Activated CD4-positive, alpha-beta T cell treated with anti-CD3 and anti-CD28 coated beads, Interleukin-10, Interleukin-2, amounts not matched to agents 100 ng/mL and 50 ng/mL, durations not matched to agents 16 hours and 8 hours (primary cell): ENCODE measurements around the gene PAPOLA.
A peak's percentile ranks its signal among the peaks of the same experiment; 100 is the strongest.
"Not testable (repeated sequence)": the region's sequence is repeated elsewhere in the genome, so short reads cannot be mapped to it uniquely, and the experiment has no call there.

Experiments
- DNase-seq: peaks from one replicate; pipeline ENCODE4 v3.0.0-alpha.2; 2020

The PAPOLA gene

GRCh38 chr14:96503306-96503679, 1.1 kb downstream of the PAPOLA start:
- no peak for DNase-seq

GRCh38 chr14:96504353-96504752, 2.2 kb downstream of the PAPOLA start:
- DNase-seq: not testable (repeated sequence)

- no peak for DNase-seq
These were observed 5.5 kb downstream of the PAPOLA start for GRCh38 chr14:96507723-96508122.

- DNase-seq: no peak
These were observed 6.7 kb downstream of the PAPOLA start for GRCh38 chr14:96508900-96509299.

GRCh38 chr14:96509457-96510090, 7.4 kb downstream of the PAPOLA start:
- no peak for DNase-seq

GRCh38 chr14:96511146-96511545, 9.0 kb downstream of the PAPOLA start:
- DNase-seq: no peak

GRCh38 chr14:96511667-96512066, 9.5 kb downstream of the PAPOLA start:
- DNase-seq: no peak

GRCh38 chr14:96512122-96512521, 9.9 kb downstream of the PAPOLA start:
- no peak for DNase-seq

GRCh38 chr14:96512602-96513397, 10.6 kb downstream of the PAPOLA start:
- no peak for DNase-seq

GRCh38 chr14:96514694-96515093, 12.5 kb downstream of the PAPOLA start:
- no peak for DNase-seq

- no peak for DNase-seq
These were observed 13.5 kb downstream of the PAPOLA start for GRCh38 chr14:96515731-96516130.

GRCh38 chr14:96516351-96516750, 14.2 kb downstream of the PAPOLA start:
- DNase-seq: no peak

GRCh38 chr14:96519970-96520369, 17.8 kb downstream of the PAPOLA start:
- no peak for DNase-seq

GRCh38 chr14:96525452-96525851, 23.3 kb downstream of the PAPOLA start:
- no peak for DNase-seq

GRCh38 chr14:96532632-96533031, 30.4 kb downstream of the PAPOLA start:
- DNase-seq: no peak

GRCh38 chr14:96536807-96537206, 34.6 kb downstream of the PAPOLA start:
- no peak for DNase-seq

- peak; percentile 7 for DNase-seq
These were observed 36.2 kb downstream of the PAPOLA start for GRCh38 chr14:96538097-96538989.

GRCh38 chr14:96538990-96539317, 36.8 kb downstream of the PAPOLA start:
- DNase-seq: no peak

- DNase-seq: no peak
These were observed 52.2 kb downstream of the PAPOLA start for GRCh38 chr14:96554315-96554910.

- DNase-seq: no peak
These were observed 57.4 kb downstream of the PAPOLA start for GRCh38 chr14:96559571-96559970.

GRCh38 chr14:96564389-96564788, 62.2 kb downstream of the PAPOLA start:
- no peak for DNase-seq

GRCh38 chr14:96565811-96566210, 63.6 kb downstream of the PAPOLA start:
- no peak for DNase-seq

GRCh38 chr14:96567289-96567899, 65.2 kb downstream of the PAPOLA start:
- peak; percentile 32 for DNase-seq
